Sigmoid colon (tissue), 7 donors: Measurements from ENCODE around the gene PRPF31. TPM values are rescaled to one million over a fixed set of nuclear protein-coding genes. Genes with fewer than 3 reads are reported as not detected.

Experiments used
- DNase-seq: peaks from one replicate; pipeline ENCODE4 v3.0.0-alpha.2; 2019
- H3K27ac ChIP-seq, 4 donors: fragments of 200-600 bp; sonication (generic); one replicate each; pipeline ENCODE4 v1.5.1; 2016 to 2019; ENCODE audit warnings: mild to moderate bottlenecking in 1 of 4
- H3K27me3 ChIP-seq, 3 donors: fragments of 200-600 bp; sonication (generic); one replicate each; pipeline ENCODE4 v1.5.1; 2019; ENCODE audit warnings: mild to moderate bottlenecking in 1 of 3
- H3K36me3 ChIP-seq, 4 donors: fragments of 200-600 bp; sonication (generic); one replicate each; pipeline ENCODE4 v1.5.1; 2016 to 2019
- H3K4me1 ChIP-seq, 4 donors: fragments of 200-600 bp; sonication (generic); one replicate each; pipeline ENCODE4 v1.5.1; 2017 to 2019
- H3K4me3 ChIP-seq, 4 donors: fragments of 200-600 bp; sonication (generic); one replicate each; pipeline ENCODE4 v1.5.1; 2017 to 2019; ENCODE audit warnings: mild to moderate bottlenecking in 2 of 4, moderate library complexity in 1 of 4
- H3K9me3 ChIP-seq, 4 donors: fragments of 200-600 bp in 3 of 4; sonication (generic) in 3 of 4; one replicate each; pipeline versions ENCODE4 v1.5.1 to v1.6.1; 2013 to 2019
- EP300 ChIP-seq, 4 donors: sonication (generic); formaldehyde crosslinking; IDR thresholded peaks; one replicate each; pipeline ENCODE4 v1.6.1; 2017; ENCODE audit warnings: antibody characterized with exemption in 4 of 4
- POLR2A ChIP-seq, 2 donors: fragments of 450-650 bp; IDR thresholded peaks; one replicate each; pipeline ENCODE4 v1.6.1; 2016; ENCODE audit warnings: antibody characterized with exemption in 2 of 2, mild to moderate bottlenecking in 2 of 2, moderate library complexity in 2 of 2
- POLR2AphosphoS5 ChIP-seq, 4 donors: sonication (generic); formaldehyde crosslinking; IDR thresholded peaks; one replicate each; pipeline ENCODE4 v1.6.1; 2017; ENCODE audit warnings: antibody characterized with exemption in 4 of 4
- WGBS, 2 donors: extraction: QIAGEN DNeasy Blood & Tissue Kit; methylation state at CpG; one replicate each; pipeline ENCODE4 v1.1.7; 2013; 5-methylcytosine and 5-hydroxymethylcytosine counted together
- intact Hi-C: fragments of 100-400 bp; cut with DNase I; formaldehyde crosslinking; loops from one replicate; pipeline ENCODE4 v1.15.1; 2023
- polyA plus RNA-seq, 3 donors: library from polyadenylated mRNA; stranded (reverse); fragments of 200-250 nt; gene quantifications; one replicate each; pipeline ENCODE4 v1.2.3, GENCODE V29; 2013
- total RNA-seq, 4 donors: library from RNA; depleted of rRNA; stranded (reverse); fragments of >200 nt; gene quantifications; one replicate each; pipeline ENCODE4 v1.1.0, GENCODE V29; 2016
- TF ChIP-seq, protein P1 (sequence below), 4 experiments: fragments of 450-650 bp in 3 of 4; fragments of 200-600 bp in 1 of 4; IDR thresholded peaks; one replicate each; pipeline ENCODE4 v1.5.1; 2016 to 2019; ENCODE audit warnings: antibody characterized with exemption in 4 of 4, mild to moderate bottlenecking in 3 of 4, moderate library complexity in 2 of 4
- donor health status: healthy with polysubstance abuse.
- donor health status: Bipolar disorder and iron deficiency.
- donor health status: healthy.

PRPF31 gene
- total and polyA plus RNA-seq, 7 donors, result 25.0 to 60.9 (median 51.0) TPM

DNA sequence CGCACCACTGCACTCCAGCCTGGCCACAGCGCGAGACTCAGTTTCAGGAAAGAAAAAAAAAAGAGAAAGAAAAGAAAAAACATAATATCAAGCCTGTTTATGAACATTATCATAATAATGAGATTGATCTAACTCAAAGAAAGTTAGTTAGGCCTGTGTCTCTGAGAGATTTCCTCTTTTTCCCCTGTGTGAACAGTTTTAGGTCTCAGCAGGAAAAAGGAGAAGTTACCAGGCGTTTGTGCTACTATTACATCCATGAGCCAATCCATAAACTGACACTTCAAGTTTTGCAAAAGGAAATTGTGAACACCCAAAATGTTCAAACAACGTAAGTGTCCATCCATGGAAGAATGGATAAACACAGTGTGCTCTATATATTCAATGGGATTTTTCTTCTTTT, 38.2 kb upstream of the PRPF31 start:
- Histone ChIP-seq H3K36me3 (no peaks in the 10 kb centered on the region), H3K27me3 (no peaks in the 10 kb centered on the region), H3K9me3 (peaks cover 0 to 6% (median 0%) of the 10 kb centered on the region in 4 donors), H3K27ac (no peak overlapping the region), H3K4me1 (no peaks in the 10 kb centered on the region), H3K4me3 (no peak overlapping the region)
- no peak for DNase-seq
- intact Hi-C loops, result no loop called here
- TF ChIP-seq POLR2A (IDR thresholded peaks at IDR 0.05) (no peak), EP300 (IDR thresholded peaks at IDR 0.05) (no peak), POLR2AphosphoS5 (IDR thresholded peaks at IDR 0.05) (no peak)
- TF ChIP-seq, protein P1, sequence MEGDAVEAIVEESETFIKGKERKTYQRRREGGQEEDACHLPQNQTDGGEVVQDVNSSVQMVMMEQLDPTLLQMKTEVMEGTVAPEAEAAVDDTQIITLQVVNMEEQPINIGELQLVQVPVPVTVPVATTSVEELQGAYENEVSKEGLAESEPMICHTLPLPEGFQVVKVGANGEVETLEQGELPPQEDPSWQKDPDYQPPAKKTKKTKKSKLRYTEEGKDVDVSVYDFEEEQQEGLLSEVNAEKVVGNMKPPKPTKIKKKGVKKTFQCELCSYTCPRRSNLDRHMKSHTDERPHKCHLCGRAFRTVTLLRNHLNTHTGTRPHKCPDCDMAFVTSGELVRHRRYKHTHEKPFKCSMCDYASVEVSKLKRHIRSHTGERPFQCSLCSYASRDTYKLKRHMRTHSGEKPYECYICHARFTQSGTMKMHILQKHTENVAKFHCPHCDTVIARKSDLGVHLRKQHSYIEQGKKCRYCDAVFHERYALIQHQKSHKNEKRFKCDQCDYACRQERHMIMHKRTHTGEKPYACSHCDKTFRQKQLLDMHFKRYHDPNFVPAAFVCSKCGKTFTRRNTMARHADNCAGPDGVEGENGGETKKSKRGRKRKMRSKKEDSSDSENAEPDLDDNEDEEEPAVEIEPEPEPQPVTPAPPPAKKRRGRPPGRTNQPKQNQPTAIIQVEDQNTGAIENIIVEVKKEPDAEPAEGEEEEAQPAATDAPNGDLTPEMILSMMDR (IDR thresholded peaks at IDR 0.05), result no peak
- 67 to 73% methylated on average over 5 of the region's 5 CpGs for WGBS, 2 donors

DNA sequence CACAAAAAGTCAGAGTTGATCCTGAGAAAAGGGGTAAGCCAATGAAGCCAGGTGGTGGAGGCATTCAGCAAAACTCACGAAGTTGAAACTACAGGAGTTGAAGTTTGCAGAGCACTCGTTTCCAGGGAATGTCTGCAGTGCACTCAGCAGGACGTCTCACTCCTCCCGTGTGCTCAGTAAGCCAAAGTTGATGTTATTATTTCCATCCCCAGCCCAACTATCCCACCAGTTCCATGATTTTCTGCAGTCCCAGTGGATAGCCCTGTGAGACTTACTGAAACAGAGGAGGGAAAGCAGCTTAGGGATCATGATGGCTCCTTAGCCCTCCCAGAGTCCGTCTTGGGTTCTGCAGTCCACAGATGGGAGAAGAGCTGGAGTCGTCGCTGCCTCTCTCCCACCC, 34.5 kb upstream of the PRPF31 start, which contains the start of gene TARM1:
TSS of gene TARM1 (minus strand) at position 334 of the 400 bp plus-strand sequence. CDS start at position 309, 25 bp downstream.
- Histone ChIP-seq H3K9me3 (peaks cover 0 to 9% (median 0%) of the 10 kb centered on the region in 4 donors), H3K27ac (no peak within 1 kb of the TSS), H3K36me3 (no peaks in the 10 kb centered on the region), H3K4me1 (no peaks in the 10 kb centered on the region), H3K27me3 (no peaks in the 10 kb centered on the region), H3K4me3 (no peak within 1 kb of the TSS)
- WGBS, 2 donors, result 76 to 85% methylated on average over 7 of the region's 7 CpGs
- intact Hi-C loops, result no loop called here
- TF ChIP-seq POLR2A (IDR thresholded peaks at IDR 0.05) (no peak), EP300 (IDR thresholded peaks at IDR 0.05) (no peak), POLR2AphosphoS5 (IDR thresholded peaks at IDR 0.05) (no peak)
- TF ChIP-seq, protein P1 (IDR thresholded peaks at IDR 0.05), result no peak
- DNase-seq, result peak; percentile 7

DNA sequence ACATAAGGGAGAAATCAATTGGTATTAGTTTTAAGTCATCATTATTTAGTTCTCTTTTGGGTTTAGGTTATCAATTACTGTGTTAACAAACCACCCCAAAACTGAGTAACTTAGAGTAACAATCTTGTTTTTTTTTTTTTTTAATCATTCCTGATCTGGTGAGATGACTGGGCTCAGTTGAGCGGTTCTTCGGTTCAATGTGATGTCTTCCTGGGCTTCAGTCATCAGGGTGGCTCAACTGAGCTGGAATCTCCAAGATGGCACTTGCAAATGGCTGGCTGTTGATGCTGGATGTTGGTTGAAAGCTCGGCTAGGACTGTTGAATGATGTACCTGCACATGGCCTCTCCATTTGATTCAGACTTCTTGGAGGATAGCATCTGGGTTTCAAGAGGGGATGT, 31.1 kb upstream of the PRPF31 start:
- H3K27ac ChIP-seq, result no peak overlapping the region
- WGBS, 2 donors, result 72 to 88% methylated on average over 3 of the region's 3 CpGs
- intact Hi-C loops, result no loop called here
- H3K27me3 ChIP-seq, result peaks cover 0 to 1% (median 0%) of the 10 kb centered on the region in 3 donors
- H3K9me3 ChIP-seq, result peaks cover 0 to 9% (median 0%) of the 10 kb centered on the region in 4 donors
- no peaks in the 10 kb centered on the region for H3K4me1 ChIP-seq
- DNase-seq, result peak; percentile 7
- H3K36me3 ChIP-seq, result no peaks in the 10 kb centered on the region
- TF ChIP-seq POLR2A (IDR thresholded peaks at IDR 0.05) (no peak), POLR2AphosphoS5 (IDR thresholded peaks at IDR 0.05) (no peak), EP300 (IDR thresholded peaks at IDR 0.05) (no peak)
- TF ChIP-seq, protein P1 (IDR thresholded peaks at IDR 0.05), result no peak
- H3K4me3 ChIP-seq, result no peak overlapping the region

DNA sequence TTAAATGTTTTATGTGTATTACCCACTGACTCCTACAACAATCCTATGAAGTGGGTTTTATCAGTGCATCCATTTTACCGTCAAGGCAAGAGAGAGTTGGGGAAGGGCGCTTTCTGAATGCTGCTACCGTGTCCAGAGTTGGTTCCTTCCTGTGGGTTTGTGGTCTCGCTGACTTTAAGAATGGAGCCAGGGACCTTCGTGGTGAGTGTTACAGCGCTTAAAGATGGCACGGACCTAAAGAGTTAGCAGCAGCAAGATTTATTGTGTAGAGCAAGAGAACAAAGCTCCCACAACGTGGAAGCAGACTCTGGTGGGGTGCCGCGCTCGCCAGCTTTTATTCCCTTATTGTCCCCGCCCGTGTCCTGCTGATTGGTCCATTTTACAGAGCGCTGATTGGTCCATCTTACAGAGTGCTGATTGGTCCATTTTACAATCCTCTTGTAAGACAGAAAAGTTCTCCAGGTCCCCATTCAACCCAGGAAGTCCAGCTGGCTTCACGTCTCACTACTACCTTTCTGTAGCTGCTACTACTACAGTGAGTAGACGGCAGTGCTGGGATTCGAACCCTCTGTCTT, 21.0 kb upstream of the PRPF31 start:
- TF ChIP-seq POLR2A (IDR thresholded peaks at IDR 0.05) (no peak), EP300 (IDR thresholded peaks at IDR 0.05) (no peak), POLR2AphosphoS5 (IDR thresholded peaks at IDR 0.05) (no peak)
- TF ChIP-seq, protein P1 (IDR thresholded peaks at IDR 0.05), result no peak
- H3K27me3 ChIP-seq, result peaks cover 4 to 15% (median 8%) of the 10 kb centered on the region in 3 donors
- H3K9me3 ChIP-seq, result no peaks in the 10 kb centered on the region
- DNase-seq, result peak; percentile 19
- intact Hi-C loops, result no loop called here
- 67 to 82% methylated on average over 17 of the region's 17 CpGs for WGBS, 2 donors
- no peak overlapping the region for H3K4me3 ChIP-seq
- H3K27ac ChIP-seq, result no peak overlapping the region
- no peaks in the 10 kb centered on the region for H3K36me3 ChIP-seq
- peaks cover 0 to 13% (median 10%) of the 10 kb centered on the region in 4 donors for H3K4me1 ChIP-seq
